GM19397 (cell line): ENCODE results near the gene SLC25A26.
"Not testable (repeated sequence)": the region's sequence is repeated elsewhere in the genome, so short reads cannot be mapped to it uniquely, and the experiment has no call there.

ENCODE experiments used
- ATAC-seq: cut with Tn5 transposase; IDR thresholded peaks from one replicate; pipeline ENCODE4 v1.9.1; 2021; ENCODE audit warnings: mild to moderate bottlenecking, moderate library complexity; ENCODE audit not compliant: unreplicated experiment

The SLC25A26 gene

GRCh38 chr3:66406831-66407610 is 186.2 kb downstream of the SLC25A26 start:
- no peak for ATAC-seq

GRCh38 chr3:66407611-66408218 is 186.9 kb downstream of the SLC25A26 start:
- ATAC-seq = no peak

- no peak for ATAC-seq
These were observed 189.3 kb downstream of the SLC25A26 start for GRCh38 chr3:66409771-66410754.

GRCh38 chr3:66410976-66411375 is 190.2 kb downstream of the SLC25A26 start:
- ATAC-seq = no peak

GRCh38 chr3:66411474-66411873 is 190.7 kb downstream of the SLC25A26 start:
- ATAC-seq = no peak

- ATAC-seq = no peak
These were observed 191.4 kb downstream of the SLC25A26 start for GRCh38 chr3:66411961-66412887.

GRCh38 chr3:66413151-66413751 is 192.4 kb downstream of the SLC25A26 start:
- ATAC-seq = no peak

- ATAC-seq = no peak
These were observed 194.0 kb downstream of the SLC25A26 start for GRCh38 chr3:66414846-66415245.

- no peak for ATAC-seq
These were observed 195.1 kb downstream of the SLC25A26 start for GRCh38 chr3:66415867-66416428.

- no peak for ATAC-seq
These were observed 195.9 kb downstream of the SLC25A26 start for GRCh38 chr3:66416556-66417304.

- no peak for ATAC-seq
These were observed 197.7 kb downstream of the SLC25A26 start for GRCh38 chr3:66418475-66418931.

- no peak for ATAC-seq
These were observed 198.2 kb downstream of the SLC25A26 start for GRCh38 chr3:66419036-66419435.

GRCh38 chr3:66421144-66421543 is 200.3 kb downstream of the SLC25A26 start:
- not testable (repeated sequence) for ATAC-seq

- not testable (repeated sequence) for ATAC-seq
These were observed 201.1 kb downstream of the SLC25A26 start for GRCh38 chr3:66421893-66422292.

- no peak for ATAC-seq
These were observed 203.0 kb downstream of the SLC25A26 start for GRCh38 chr3:66423791-66424190.

- no peak for ATAC-seq
These were observed 204.2 kb downstream of the SLC25A26 start for GRCh38 chr3:66425032-66425431.

- no peak for ATAC-seq
These were observed 204.8 kb downstream of the SLC25A26 start for GRCh38 chr3:66425576-66426114.

- ATAC-seq = no peak
These were observed 205.3 kb downstream of the SLC25A26 start for GRCh38 chr3:66426135-66426534.
